ENCODE results near the gene STYXL2. TPM values are rescaled to one million over a fixed set of nuclear protein-coding genes. Genes with fewer than 3 reads are reported as not detected.

The STYXL2 gene
- total and polyA plus RNA-seq, 8 donors = 0.02 to 0.37 (median 0.12) TPM; not detected in 5

GRCh38 chr1:167086768-167087167, 7.1 kb upstream of the STYXL2 start:
- no peaks in the 10 kb centered on the region for H3K36me3 ChIP-seq
- no peak for FAIRE-seq
- intact Hi-C loops (cut with DNase I) = no loop called here
- no peaks in the 10 kb centered on the region for H3K9me3 ChIP-seq
- no peak overlapping the region for H3K4me3 ChIP-seq
- TF ChIP-seq CTCF (IDR thresholded peaks at IDR 0.05) = no peak
- no peak for DNase-seq
- no peaks in the 10 kb centered on the region for H3K27me3 ChIP-seq
- no peak overlapping the region for H3K27ac ChIP-seq
- 84 to 88% methylated on average over 3 of the region's 3 CpGs for WGBS, 2 donors
- no peak for ATAC-seq
- H3K4me1 ChIP-seq = peaks cover 0 to 9% (median 0%) of the 10 kb centered on the region in 3 donors

GRCh38 chr1:167088746-167089417, 5.0 kb upstream of the STYXL2 start:
- no peaks in the 10 kb centered on the region for H3K4me1 ChIP-seq
- ATAC-seq = no peak
- TF ChIP-seq CTCF (IDR thresholded peaks at IDR 0.05) = no peak
- H3K36me3 ChIP-seq = no peaks in the 10 kb centered on the region
- intact Hi-C loops (cut with DNase I) = no loop called here
- DNase-seq = no peak
- H3K27ac ChIP-seq = no peak overlapping the region
- no peaks in the 10 kb centered on the region for H3K27me3 ChIP-seq
- no peak overlapping the region for H3K4me3 ChIP-seq
- H3K9me3 ChIP-seq = no peaks in the 10 kb centered on the region
- FAIRE-seq = no peak
- WGBS, 2 donors = 71 to 73% methylated on average over 6 of the region's 6 CpGs

- WGBS, 2 donors = 62 to 67% methylated on average over 2 of the region's 2 CpGs
Measured at GRCh38 chr1:167089939-167090313, 3.9 kb upstream of the STYXL2 start.

GRCh38 chr1:167090314-167090942, 3.4 kb upstream of the STYXL2 start, which contains the start of gene GPA33:
TSS of gene GPA33 (minus strand) at chr1:167090377. CDS start at chr1:167090287, 90 bp downstream.
- DNase-seq (no peak), ATAC-seq (peak in 3 of 4 donors; percentile 19 to 67 (median 49)), FAIRE-seq (peak; percentile 17)
- no peaks in the 10 kb centered on the region for H3K9me3 ChIP-seq
- no peaks in the 10 kb centered on the region for H3K36me3 ChIP-seq
- no peak within 1 kb of the TSS for H3K4me3 ChIP-seq
- intact Hi-C loops (cut with DNase I) = no loop called here
- no peaks in the 10 kb centered on the region for H3K27me3 ChIP-seq
- H3K27ac ChIP-seq = no peak within 1 kb of the TSS
- H3K4me1 ChIP-seq = no peaks in the 10 kb centered on the region
- 86 to 95% methylated on average over 1 of the region's 1 CpG for WGBS, 2 donors
- TF ChIP-seq CTCF (IDR thresholded peaks at IDR 0.05) = no peak

More at GRCh38 chr1:167089939-167090313, 3.9 kb upstream of the STYXL2 start:
- no peaks in the 10 kb centered on the region for H3K4me1 ChIP-seq
- H3K27me3 ChIP-seq = no peaks in the 10 kb centered on the region
- no peaks in the 10 kb centered on the region for H3K9me3 ChIP-seq
- intact Hi-C loops (cut with DNase I) = no loop called here
- FAIRE-seq (no peak), ATAC-seq (no peak), DNase-seq (no peak)
- H3K36me3 ChIP-seq = no peaks in the 10 kb centered on the region
- H3K4me3 ChIP-seq = no peak overlapping the region
- TF ChIP-seq CTCF (IDR thresholded peaks at IDR 0.05) = no peak
- no peak overlapping the region for H3K27ac ChIP-seq

- no peak for TF ChIP-seq CTCF (IDR thresholded peaks at IDR 0.05)
- Histone ChIP-seq H3K36me3 (no peaks in the 10 kb centered on the region), H3K9me3 (no peaks in the 10 kb centered on the region), H3K4me3 (no peak overlapping the region), H3K27me3 (no peaks in the 10 kb centered on the region), H3K27ac (no peak overlapping the region), H3K4me1 (no peaks in the 10 kb centered on the region)
- ATAC-seq (no peak), DNase-seq (no peak), FAIRE-seq (no peak)
- intact Hi-C loops (cut with DNase I) = no loop called here
- whole genome bisulfite sequencing, 2 donors = 81 to 83% methylated on average over 1 of the region's 1 CpG
Measured at GRCh38 chr1:167092653-167093052, 1.2 kb upstream of the STYXL2 start.
